IMR-90 (cell line): ENCODE results near the gene HK3. TPM values are rescaled to one million over a fixed set of nuclear protein-coding genes. Genes with fewer than 3 reads are reported as not detected.
"Not testable (repeated sequence)": the region's sequence is repeated elsewhere in the genome, so short reads cannot be mapped to it uniquely, and the experiment has no call there.

Source experiments
- ATAC-seq: fragments of 200-7000 bp; cut with Tn5 transposase; 2 replicates; pipeline ENCODE4 v1.9.1; 2020; ENCODE audit warnings: low read depth, mild to moderate bottlenecking, moderate library complexity
- BruUV-seq: library from RNA; stranded (reverse); fragments of 400-500 nt; replicated peaks from 2 replicates; lab custom pipeline; 2021; lab: Mats Ljungman, UMichigan
- CTCF ChIA-PET: fragments of 300-600 bp; formaldehyde crosslinking; extraction: SDS; loops from one replicate; lab custom pipeline; 2021; ENCODE audit warnings: antibody characterized with exemption; lab: Yijun Ruan, JAX
- POLR2A ChIA-PET: fragments of 300-600 bp; sonication (Branson Sonifier 250); formaldehyde crosslinking; loops from one replicate; lab custom pipeline; 2022; ENCODE audit warnings: antibody characterized with exemption; ENCODE audit not compliant: unreplicated experiment; lab: Charles Lee
- DNase-seq: peaks from one replicate; pipeline ENCODE4 v3.0.0; 2013
- H2AFZ ChIP-seq: replicated peaks from 2 replicates; pipeline ENCODE3; 2013; ENCODE audit warnings: low read length, mild to moderate bottlenecking; ENCODE audit not compliant: poor library complexity
- H2AK5ac ChIP-seq: 2 replicates; pipeline ENCODE4 v1.6.1; 2013; ENCODE audit warnings: low read depth, low read length, inconsistent platforms
- H2AK9ac ChIP-seq: replicated peaks from 2 replicates; pipeline ENCODE3; 2013; ENCODE audit warnings: mild to moderate bottlenecking, low read depth, low read length, moderate library complexity; ENCODE audit not compliant: poor library complexity
- H2BK120ac ChIP-seq: 2 replicates; pipeline ENCODE4 v1.6.1; 2013; ENCODE audit warnings: low read depth, low read length, inconsistent platforms
- H2BK15ac ChIP-seq: 3 replicates; pipeline ENCODE4 v1.6.1; 2013; ENCODE audit warnings: low read depth, low read length, inconsistent platforms
- H2BK20ac ChIP-seq: 2 replicates; pipeline ENCODE4 v1.6.1; 2013; ENCODE audit warnings: low read depth, mild to moderate bottlenecking, inconsistent platforms, low read length, moderate library complexity
- H2BK5ac ChIP-seq: 2 replicates; pipeline ENCODE4 v1.6.1; 2013; ENCODE audit warnings: mild to moderate bottlenecking, low read depth, low read length, inconsistent platforms; ENCODE audit not compliant: poor library complexity, severe bottlenecking
- H3K14ac ChIP-seq: replicated peaks from 2 replicates; pipeline ENCODE4 v1.6.1; 2013; ENCODE audit warnings: low read depth, low read length, inconsistent platforms
- H3K18ac ChIP-seq: 2 replicates; pipeline ENCODE4 v1.6.1; 2013; ENCODE audit warnings: low read depth, low read length, control low read depth
- H3K23ac ChIP-seq: 2 replicates; pipeline ENCODE4 v1.6.1; 2013; ENCODE audit warnings: low read depth, low read length, inconsistent platforms
- H3K27ac ChIP-seq: 2 replicates; pipeline ENCODE4 v1.5.1; 2013; ENCODE audit warnings: mild to moderate bottlenecking, control low read depth, low read length; ENCODE audit not compliant: insufficient read depth
- H3K27me3 ChIP-seq: 2 replicates; pipeline ENCODE4 v1.6.1; 2013; ENCODE audit warnings: low read length; ENCODE audit not compliant: control insufficient read depth, insufficient read depth
- H3K36me3 ChIP-seq: 2 replicates; pipeline ENCODE4 v1.6.1; 2013; ENCODE audit warnings: low read length, mixed read lengths; ENCODE audit not compliant: control insufficient read depth, insufficient read depth
- H3K4ac ChIP-seq: 2 replicates; pipeline ENCODE4 v1.6.1; 2013; ENCODE audit warnings: low read depth, low read length, inconsistent platforms
- H3K4me1 ChIP-seq: 2 replicates; pipeline ENCODE4 v1.6.1; 2013; ENCODE audit warnings: low read length, mixed read lengths; ENCODE audit not compliant: control insufficient read depth, insufficient read depth
- H3K4me2 ChIP-seq: 2 replicates; pipeline ENCODE4 v1.6.1; 2013; ENCODE audit warnings: low read depth, mild to moderate bottlenecking, control low read depth, low read length, moderate library complexity
- H3K4me3 ChIP-seq: 2 replicates; pipeline ENCODE4 v1.5.1; 2013; ENCODE audit warnings: low read depth, mild to moderate bottlenecking, control low read depth, low read length, moderate library complexity; ENCODE audit not compliant: insufficient read depth
- H3K56ac ChIP-seq: 2 replicates; pipeline ENCODE4 v1.6.1; 2013; ENCODE audit warnings: low read length, inconsistent platforms; ENCODE audit not compliant: insufficient read depth; ENCODE audit errors: extremely low read depth
- H3K79me1 ChIP-seq, 2 experiments: 2 replicates each; pipeline ENCODE4 v1.6.1; 2013; ENCODE audit warnings: low read length in 2 of 2, inconsistent platforms in 1 of 2, low read depth in 1 of 2
- H3K9ac ChIP-seq: 2 replicates; pipeline ENCODE4 v1.6.1; 2013; ENCODE audit warnings: low read depth, low read length, control low read depth
- H3K9me1 ChIP-seq: 2 replicates; pipeline ENCODE4 v1.6.1; 2013; ENCODE audit warnings: low read length, inconsistent platforms; ENCODE audit not compliant: insufficient read depth
- H3K9me3 ChIP-seq: 2 replicates; pipeline ENCODE4 v1.6.1; 2013; ENCODE audit warnings: low read length; ENCODE audit not compliant: control insufficient read depth, insufficient read depth
- H4K20me1 ChIP-seq: 2 replicates; pipeline ENCODE4 v1.6.1; 2013; ENCODE audit warnings: low read length, inconsistent platforms; ENCODE audit not compliant: insufficient read depth
- H4K5ac ChIP-seq: 2 replicates; pipeline ENCODE4 v1.6.1; 2013; ENCODE audit warnings: mild to moderate bottlenecking, low read depth, low read length, control low read depth
- H4K8ac ChIP-seq, 2 experiments: 2 replicates each; pipeline ENCODE4 v1.6.1; 2013; ENCODE audit warnings: low read depth in 2 of 2, low read length in 2 of 2, control low read depth in 1 of 2, inconsistent platforms in 1 of 2
- H4K91ac ChIP-seq: 2 replicates; pipeline ENCODE4 v1.6.1; 2013; ENCODE audit warnings: low read depth, low read length, inconsistent platforms; ENCODE audit not compliant: insufficient read depth
- MAZ ChIP-seq: IDR thresholded peaks from 2 replicates; pipeline ENCODE4 v1.6.1; 2012; ENCODE audit warnings: low read depth, mild to moderate bottlenecking, low read length, improper control_type of control experiment, moderate library complexity, borderline replicate concordance
- MXI1 ChIP-seq: IDR thresholded peaks from 2 replicates; pipeline ENCODE4 v1.6.1; 2012; ENCODE audit warnings: low read depth, mild to moderate bottlenecking, low read length, moderate library complexity, borderline replicate concordance
- RCOR1 ChIP-seq: IDR thresholded peaks from 2 replicates; pipeline ENCODE4 v1.6.1; 2012; ENCODE audit warnings: mild to moderate bottlenecking, low read length, improper control_type of control experiment; ENCODE audit not compliant: insufficient replicate concordance
- WGBS, 2 experiments: methylation state at CpG; one replicate each; pipeline versions ENCODE4 v1.1.5 to v1.1.7; 2013; ENCODE audit warnings: missing lambda C conversion rate in 2 of 2; ENCODE audit not compliant: insufficient read length in 1 of 2; ENCODE audit errors: extremely low coverage in 2 of 2; 5-methylcytosine and 5-hydroxymethylcytosine counted together
- dilution Hi-C: fragments of 300-500 bp; cut with HindIII; formaldehyde crosslinking; loops from one replicate; pipeline ENCODE4 v1.14.3; 2018; ENCODE audit warnings: low sequenced_read_pairs; ENCODE audit not compliant: unreplicated experiment
- in situ Hi-C: fragments of 300-500 bp; cut with MboI; formaldehyde crosslinking; loops from 3 replicates; pipeline ENCODE4 v1.14.3; 2019; ENCODE audit warnings: low sequenced_read_pairs, inconsistent platforms, mixed read lengths
- intact Hi-C: fragments of 100-400 bp; cut with micrococcal nuclease; formaldehyde crosslinking; loops from 2 replicates; pipeline ENCODE4 v1.10.0; 2022
- polyA plus RNA-seq, 3 experiments: library from polyadenylated mRNA; depleted of rRNA; stranded (reverse); fragments of >200 nt; gene quantifications; 2 replicates each; pipeline ENCODE4 v1.2.3, GENCODE V29; 2012; ENCODE audit warnings: low replicate concordance in 1 of 3
- total RNA-seq: library from RNA; depleted of rRNA; stranded (reverse); fragments of >200 nt; gene quantifications from 2 replicates; pipeline ENCODE4 v1.2.3, GENCODE V29; 2012
- TF ChIP-seq, protein P1 (sequence below): fragments of 150-350 bp; IDR thresholded peaks from 2 replicates; pipeline ENCODE4 v1.6.1; 2016; ENCODE audit warnings: low read depth, mild to moderate bottlenecking, low read length, moderate library complexity, borderline replicate concordance
- TF ChIP-seq, protein P2 (sequence below): fragments of 150-350 bp; IDR thresholded peaks from 2 replicates; pipeline ENCODE4 v1.6.1; 2017; ENCODE audit warnings: mild to moderate bottlenecking, antibody characterized with exemption, low read length, low read depth

HK3 gene
- total and polyA plus RNA-seq, 2 of the 4 experiments (the other 2 are of a cell fraction) = not detected

DNA sequence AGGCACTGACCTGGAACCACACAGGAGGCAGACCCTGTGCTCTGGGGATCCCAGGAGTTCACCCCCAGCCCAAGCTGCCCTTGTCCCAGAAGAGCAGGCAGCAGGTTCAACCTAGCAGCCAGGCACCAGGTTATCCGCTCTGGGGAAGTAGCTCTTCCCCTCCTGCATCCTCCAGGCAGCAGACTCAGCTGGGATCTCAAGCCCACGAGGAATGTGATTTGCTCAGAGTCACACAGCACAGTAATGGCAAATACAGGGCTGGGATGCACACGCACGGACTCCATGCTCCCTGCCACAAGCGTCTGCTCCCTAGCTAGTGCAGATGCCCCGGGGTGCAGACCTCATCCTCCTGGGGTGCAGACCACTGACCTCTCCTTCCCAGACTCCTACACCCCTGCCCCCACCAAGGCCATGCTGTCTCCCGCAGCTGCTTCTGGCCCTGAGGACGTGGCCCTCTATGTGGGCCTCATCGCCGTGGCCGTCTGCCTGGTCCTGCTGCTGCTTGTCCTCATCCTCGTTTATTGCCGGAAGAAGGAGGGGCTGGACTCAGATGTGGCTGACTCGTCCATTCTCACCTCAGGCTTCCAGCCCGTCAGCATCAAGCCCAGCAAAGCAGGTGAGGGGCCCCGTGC is 25.5 kb downstream of the HK3 start:
- intact Hi-C loops (no loop called here), dilution Hi-C loops (no loop called here), in situ Hi-C loops (no loop called here)
- H3K79me1 ChIP-seq = no peaks in the 10 kb centered on the region
- ChIA-PET CTCF (no interaction called here), POLR2A (no interaction called here)
- 31% methylated on average over 8 of the region's 16 CpGs; no CpG with 5 or more reads in 1 of the 2 experiments for WGBS, 2 experiments
- no peak for DNase-seq
- H2BK15ac ChIP-seq = no peak overlapping the region
- TF ChIP-seq MXI1 (no peak), RCOR1 (no peak), MAZ (no peak)
- TF ChIP-seq, protein P1, sequence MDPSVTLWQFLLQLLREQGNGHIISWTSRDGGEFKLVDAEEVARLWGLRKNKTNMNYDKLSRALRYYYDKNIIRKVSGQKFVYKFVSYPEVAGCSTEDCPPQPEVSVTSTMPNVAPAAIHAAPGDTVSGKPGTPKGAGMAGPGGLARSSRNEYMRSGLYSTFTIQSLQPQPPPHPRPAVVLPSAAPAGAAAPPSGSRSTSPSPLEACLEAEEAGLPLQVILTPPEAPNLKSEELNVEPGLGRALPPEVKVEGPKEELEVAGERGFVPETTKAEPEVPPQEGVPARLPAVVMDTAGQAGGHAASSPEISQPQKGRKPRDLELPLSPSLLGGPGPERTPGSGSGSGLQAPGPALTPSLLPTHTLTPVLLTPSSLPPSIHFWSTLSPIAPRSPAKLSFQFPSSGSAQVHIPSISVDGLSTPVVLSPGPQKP = no peak
- TF ChIP-seq, protein P2, sequence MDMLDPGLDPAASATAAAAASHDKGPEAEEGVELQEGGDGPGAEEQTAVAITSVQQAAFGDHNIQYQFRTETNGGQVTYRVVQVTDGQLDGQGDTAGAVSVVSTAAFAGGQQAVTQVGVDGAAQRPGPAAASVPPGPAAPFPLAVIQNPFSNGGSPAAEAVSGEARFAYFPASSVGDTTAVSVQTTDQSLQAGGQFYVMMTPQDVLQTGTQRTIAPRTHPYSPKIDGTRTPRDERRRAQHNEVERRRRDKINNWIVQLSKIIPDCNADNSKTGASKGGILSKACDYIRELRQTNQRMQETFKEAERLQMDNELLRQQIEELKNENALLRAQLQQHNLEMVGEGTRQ = no peak
- no peak for ATAC-seq
- no peaks in the 10 kb centered on the region for H3K9me3 ChIP-seq
- no peak overlapping the region for H2BK20ac ChIP-seq
- no peak overlapping the region for H4K91ac ChIP-seq
- H2AK9ac ChIP-seq = no peak overlapping the region
- H2AK5ac ChIP-seq = no peak overlapping the region
- H3K23ac ChIP-seq = no peak overlapping the region
- no peaks in the 10 kb centered on the region for H3K36me3 ChIP-seq
- peaks cover 51% of the 10 kb centered on the region for H3K27me3 ChIP-seq
- no peak overlapping the region for H2AFZ ChIP-seq
- H2BK120ac ChIP-seq = no peak overlapping the region
- H3K9me1 ChIP-seq = no peaks in the 10 kb centered on the region
- no peak overlapping the region for H3K14ac ChIP-seq
- no peak overlapping the region for H3K18ac ChIP-seq
- H2BK5ac ChIP-seq = no peak overlapping the region
- no peak overlapping the region for H3K4me2 ChIP-seq
- H4K8ac ChIP-seq = no peak overlapping the region
- H4K5ac ChIP-seq = no peak overlapping the region
- no peaks in the 10 kb centered on the region for H4K20me1 ChIP-seq
- no peak overlapping the region for H3K9ac ChIP-seq
- H3K4me3 ChIP-seq = no peak overlapping the region
- H3K56ac ChIP-seq = no peak overlapping the region
- no peaks in the 10 kb centered on the region for H3K4me1 ChIP-seq
- H3K4ac ChIP-seq = no peak overlapping the region
- H3K27ac ChIP-seq = no peak overlapping the region
- BruUV-seq = no TSS peak

DNA sequence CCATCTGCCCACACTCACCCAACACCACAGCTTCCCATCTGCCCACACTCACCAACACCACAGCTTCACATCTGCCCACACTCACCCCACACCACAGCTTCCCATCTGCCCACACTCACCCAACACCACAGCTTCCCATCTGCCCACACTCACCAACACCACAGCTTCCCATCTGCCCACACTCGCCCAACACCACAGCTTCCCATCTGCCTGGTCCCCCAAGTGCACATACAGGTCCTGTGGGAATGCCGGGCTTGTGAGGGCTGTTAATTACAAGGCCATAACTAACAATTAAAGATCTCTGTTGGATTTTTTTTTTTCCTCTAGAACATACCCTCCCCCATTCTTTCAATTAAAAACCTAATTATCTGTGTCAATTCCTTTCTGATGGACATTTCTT is 26.1 kb downstream of the HK3 start:
- H3K23ac ChIP-seq, H2AK9ac ChIP-seq, H3K36me3 ChIP-seq, H3K18ac ChIP-seq, H3K14ac ChIP-seq, H3K9ac ChIP-seq, H2BK120ac ChIP-seq, H2BK20ac ChIP-seq, H3K4ac ChIP-seq, H2AFZ ChIP-seq, H3K4me1 ChIP-seq, in situ Hi-C loops, ATAC-seq, H3K9me1 ChIP-seq, H4K5ac ChIP-seq, H3K79me1 ChIP-seq, dilution Hi-C loops, H3K56ac ChIP-seq, H4K20me1 ChIP-seq, H4K91ac ChIP-seq, H3K4me2 ChIP-seq, POLR2A ChIA-PET, H4K8ac ChIP-seq, H2BK15ac ChIP-seq, BruUV-seq, DNase-seq, intact Hi-C loops, H3K9me3 ChIP-seq, H2AK5ac ChIP-seq, H3K27ac ChIP-seq, H2BK5ac ChIP-seq, H3K4me3 ChIP-seq: not testable (repeated sequence)
- WGBS, 2 experiments = no CpG with 5 or more reads among the region's 2 CpGs
- H3K27me3 ChIP-seq = peaks cover 51% of the 10 kb centered on the region
- CTCF ChIA-PET = interaction anchor here (0.6 kb wide), 1 partner anchor 76 kb away, joined by 5 read pairs; no protein-coding TSS in a partner anchor
